ENCODE data around the gene BORCS5.

- TF ChIP-seq CTCF (IDR thresholded peaks at IDR 0.05) (peak in 2 of 6 experiments; percentile 13 to 26), POLR2A (IDR thresholded peaks at IDR 0.05) (no peak)
Measured at GRCh38 chr12:12398026-12398859, 41.4 kb downstream of the BORCS5 start.
